Stimulated activated CD4-positive, alpha-beta T cell treated with anti-CD3 and anti-CD28 coated beads, Interleukin-15, amount 100 ng/mL, for 1 hour (primary cell): ENCODE results near the gene UPK1A.
"Not testable (repeated sequence)": the region's sequence is repeated elsewhere in the genome, so short reads cannot be mapped to it uniquely, and the experiment has no call there.

Experiments
- DNase-seq, 2 donors: peaks; one replicate each; pipeline ENCODE4 v3.0.0-alpha.2; 2020; ENCODE audit warnings: low read depth in 1 of 2, low spot score in 1 of 2

Gene UPK1A

DNA sequence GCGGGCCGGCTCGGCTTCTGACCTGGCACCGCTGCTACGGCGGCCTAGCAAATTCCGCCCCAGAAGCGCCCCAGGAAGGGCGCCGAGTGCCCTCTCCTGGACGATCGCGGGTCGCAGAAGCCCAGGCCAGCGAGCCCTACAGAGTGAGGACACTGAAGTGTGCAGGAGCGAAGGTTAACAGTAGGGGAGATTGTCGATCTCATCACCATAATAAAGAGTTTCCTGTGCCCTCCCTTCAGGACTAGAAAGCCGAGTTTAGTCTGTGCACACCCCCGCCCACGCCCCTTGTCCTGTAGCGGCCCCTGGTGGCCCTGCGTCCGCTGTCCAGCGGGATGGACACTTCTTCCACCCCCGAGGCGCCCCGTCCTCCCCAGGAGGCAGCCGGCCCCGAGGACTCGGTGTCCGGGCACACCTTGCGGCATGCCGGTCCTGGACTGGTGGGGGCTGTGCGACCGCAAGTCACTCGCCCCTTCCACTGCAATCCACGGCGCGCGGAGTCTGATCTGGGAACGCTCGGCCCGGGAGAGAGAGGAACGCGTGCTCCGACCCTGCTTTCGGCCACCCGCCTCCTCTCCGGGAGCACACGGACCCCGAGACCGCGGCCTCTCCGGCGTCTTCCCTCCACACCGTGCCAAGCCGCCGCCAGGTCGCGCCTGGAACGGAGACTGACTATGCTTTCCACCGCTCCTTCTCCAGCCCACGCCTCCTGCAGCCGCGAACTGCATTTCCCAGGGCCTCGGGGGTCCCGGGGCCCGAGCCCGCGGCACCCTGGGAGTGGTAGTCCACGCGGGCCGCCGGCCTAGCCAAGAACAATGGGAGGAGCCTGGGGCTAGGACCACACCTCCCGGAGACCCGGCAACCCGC, 50.7 kb downstream of the UPK1A start:
- DNase-seq, result peak; percentile 93 to 94

DNA sequence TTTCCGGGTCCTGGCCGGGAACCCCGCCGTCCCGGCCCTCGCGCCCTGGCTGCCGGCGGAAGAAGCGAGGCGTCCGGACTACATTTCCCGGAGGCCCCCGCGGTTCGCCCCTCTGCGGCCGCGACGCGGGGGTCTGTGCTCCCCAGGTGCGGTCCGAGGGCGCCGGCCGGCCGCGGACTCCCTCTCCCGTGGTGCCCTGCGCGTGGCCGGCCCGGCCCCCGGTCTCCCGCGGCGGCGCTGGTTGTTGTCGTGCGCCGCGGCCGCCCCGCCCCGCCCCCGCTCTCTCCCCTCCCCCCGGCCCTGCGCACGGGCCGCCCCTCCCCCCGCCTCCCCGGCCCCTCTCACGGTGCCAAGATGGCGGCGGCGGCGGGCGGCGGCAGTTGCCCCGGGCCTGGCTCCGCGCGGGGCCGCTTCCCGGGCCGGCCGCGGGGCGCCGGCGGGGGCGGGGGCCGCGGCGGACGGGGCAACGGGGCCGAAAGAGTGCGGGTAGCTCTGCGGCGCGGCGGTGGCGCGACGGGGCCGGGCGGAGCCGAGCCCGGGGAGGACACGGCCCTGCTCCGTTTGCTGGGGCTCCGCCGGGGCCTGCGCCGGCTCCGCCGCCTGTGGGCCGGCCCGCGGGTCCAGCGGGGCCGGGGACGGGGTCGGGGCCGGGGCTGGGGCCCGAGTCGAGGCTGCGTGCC, 51.5 kb downstream of the UPK1A start, which contains the start of gene KMT2B:
KMT2B (plus strand) TSS at position 339 of the 680 bp plus-strand sequence; CDS start at position 355, 16 bp downstream.
- no peak for DNase-seq

- DNase-seq, result peak in 1 of 2 donors; percentile 21
Observed at GRCh38 chr19:35718345-35719041, 52.2 kb downstream of the UPK1A start.

DNA sequence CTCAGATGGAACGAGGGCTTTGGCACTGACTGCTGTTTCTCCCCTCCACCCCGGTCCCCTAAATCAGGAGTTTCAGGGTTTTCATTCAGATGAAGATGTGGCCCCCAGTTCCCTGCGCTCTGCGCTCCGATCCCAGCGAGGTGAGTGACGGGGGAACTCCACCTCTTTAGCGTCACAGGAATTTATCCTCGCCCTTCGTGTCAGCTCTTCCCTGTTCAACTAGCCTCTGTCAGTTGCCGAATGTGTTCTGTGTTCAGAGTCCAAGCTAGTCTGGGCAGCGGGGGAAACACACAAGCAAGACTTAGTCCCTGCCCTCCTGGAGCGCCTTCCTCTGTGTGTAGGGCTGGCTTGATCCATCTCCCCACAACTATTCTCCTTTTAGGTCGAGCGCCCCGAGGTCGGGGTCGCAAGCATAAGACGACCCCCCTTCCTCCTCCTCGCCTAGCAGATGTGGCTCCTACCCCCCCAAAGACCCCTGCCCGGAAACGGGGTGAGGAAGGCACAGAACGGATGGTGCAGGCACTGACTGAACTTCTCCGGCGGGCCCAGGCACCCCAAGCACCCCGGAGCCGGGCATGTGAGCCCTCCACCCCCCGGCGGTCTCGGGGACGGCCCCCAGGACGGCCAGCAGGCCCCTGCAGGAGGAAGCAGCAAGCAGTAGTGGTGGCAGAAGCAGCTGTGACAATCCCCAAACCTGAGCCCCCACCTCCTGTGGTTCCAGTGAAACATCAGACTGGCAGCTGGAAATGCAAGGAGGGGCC, 53.3 kb downstream of the UPK1A start:
- DNase-seq, result no peak

- no peak for DNase-seq
Observed at GRCh38 chr19:35720163-35720524, 53.8 kb downstream of the UPK1A start.

DNA sequence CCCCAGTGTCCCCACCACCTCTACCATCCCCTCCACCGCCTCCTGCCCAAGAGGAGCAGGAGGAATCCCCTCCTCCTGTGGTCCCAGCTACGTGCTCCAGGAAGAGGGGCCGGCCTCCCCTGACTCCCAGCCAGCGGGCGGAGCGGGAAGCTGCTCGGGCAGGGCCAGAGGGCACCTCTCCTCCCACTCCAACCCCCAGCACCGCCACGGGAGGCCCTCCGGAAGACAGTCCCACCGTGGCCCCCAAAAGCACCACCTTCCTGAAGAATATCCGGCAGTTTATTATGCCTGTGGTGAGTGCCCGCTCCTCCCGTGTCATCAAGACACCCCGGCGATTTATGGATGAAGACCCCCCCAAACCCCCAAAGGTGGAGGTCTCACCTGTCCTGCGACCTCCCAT, 54.3 kb downstream of the UPK1A start:
- no peak for DNase-seq

DNA sequence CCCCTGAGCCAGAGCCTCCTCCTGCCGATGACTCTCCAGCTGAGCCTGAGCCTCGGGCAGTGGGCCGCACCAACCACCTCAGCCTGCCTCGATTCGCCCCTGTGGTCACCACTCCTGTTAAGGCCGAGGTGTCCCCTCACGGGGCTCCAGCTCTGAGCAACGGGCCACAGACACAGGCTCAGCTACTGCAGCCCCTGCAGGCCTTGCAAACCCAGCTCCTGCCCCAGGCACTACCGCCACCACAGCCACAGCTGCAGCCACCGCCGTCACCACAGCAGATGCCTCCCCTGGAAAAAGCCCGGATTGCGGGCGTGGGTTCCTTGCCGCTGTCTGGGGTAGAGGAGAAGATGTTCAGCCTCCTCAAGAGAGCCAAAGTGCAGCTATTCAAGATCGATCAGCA, 55.1 kb downstream of the UPK1A start:
- DNase-seq, result no peak

DNA sequence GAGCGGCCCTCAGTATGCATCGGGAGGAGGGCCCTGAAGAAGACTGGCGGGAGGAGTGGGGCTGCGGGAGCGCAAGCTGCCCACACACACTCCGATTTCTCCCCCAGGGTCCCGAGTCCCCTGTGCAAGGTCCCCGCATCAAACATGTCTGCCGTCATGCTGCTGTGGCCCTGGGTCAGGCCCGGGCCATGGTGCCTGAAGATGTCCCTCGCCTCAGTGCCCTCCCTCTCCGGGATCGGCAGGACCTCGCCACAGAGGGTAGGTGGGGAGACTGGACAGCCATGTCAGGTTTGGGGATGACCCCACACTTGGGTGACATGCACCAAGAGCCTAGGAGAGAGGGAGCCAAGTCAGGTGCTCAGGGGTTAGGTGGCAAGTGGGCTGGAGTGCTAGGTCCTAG, 56.1 kb downstream of the UPK1A start:
- no peak for DNase-seq

- no peak for DNase-seq
Observed at GRCh38 chr19:35722897-35723296, 56.6 kb downstream of the UPK1A start.

GRCh38 chr19:35723671-35724070, 57.4 kb downstream of the UPK1A start:
- no peak for DNase-seq

GRCh38 chr19:35724132-35724531, 57.8 kb downstream of the UPK1A start:
- DNase-seq, result not testable (repeated sequence)

- DNase-seq, result no peak
Observed at GRCh38 chr19:35724560-35724959, 58.2 kb downstream of the UPK1A start.

DNA sequence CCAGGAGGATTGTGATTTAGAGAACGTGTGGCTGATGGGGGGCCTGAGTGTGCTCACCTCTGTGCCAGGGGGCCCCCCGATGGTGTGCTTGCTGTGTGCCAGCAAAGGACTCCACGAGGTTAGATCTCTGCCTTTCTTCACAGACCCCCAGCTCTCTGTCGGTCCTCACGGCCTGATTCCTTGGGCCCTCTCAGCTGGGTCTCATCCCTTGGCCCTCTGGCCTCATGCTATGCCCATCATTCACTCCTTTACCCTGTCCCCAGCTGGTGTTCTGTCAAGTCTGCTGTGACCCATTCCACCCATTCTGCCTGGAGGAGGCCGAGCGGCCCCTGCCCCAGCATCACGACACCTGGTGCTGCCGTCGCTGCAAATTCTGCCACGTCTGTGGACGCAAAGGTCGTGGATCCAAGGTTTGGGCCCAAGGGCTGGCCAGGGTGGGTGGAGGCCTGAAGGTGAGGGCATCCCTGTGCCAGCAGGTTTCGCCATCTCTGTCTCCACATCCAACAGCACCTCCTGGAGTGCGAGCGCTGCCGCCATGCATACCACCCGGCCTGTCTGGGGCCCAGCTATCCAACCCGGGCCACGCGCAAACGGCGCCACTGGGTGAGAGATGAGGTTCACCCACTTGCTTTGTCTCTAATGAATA, 59.0 kb downstream of the UPK1A start:
- no peak for DNase-seq

GRCh38 chr19:35727053-35727955, 61.0 kb downstream of the UPK1A start:
- DNase-seq, result no peak
